Naive thymus-derived CD4-positive, alpha-beta T cell (primary cell): ENCODE results near the gene LTA. TPM values are rescaled to one million over a fixed set of nuclear protein-coding genes. Genes with fewer than 3 reads are reported as not detected.

Experiments
- ATAC-seq: fragments of 150-1000 bp; cut with Tn5 transposase; 2 replicates; pipeline ENCODE4 v1.10.0; 2021; ENCODE audit warnings: mild to moderate bottlenecking, moderate library complexity
- CTCF ChIA-PET: fragments of 350-600 bp; sonication (Branson Sonifier 250); formaldehyde crosslinking; loops from one replicate; lab custom pipeline; 2021; ENCODE audit warnings: antibody characterized with exemption; lab: Charles Lee
- POLR2A ChIA-PET: fragments of 350-600 bp; sonication (Branson Sonifier 250); formaldehyde crosslinking; loops from one replicate; lab custom pipeline; 2021; ENCODE audit warnings: antibody characterized with exemption, inconsistent platforms; lab: Charles Lee
- DNase-seq, 9 donors: peaks; one replicate each; pipeline versions ENCODE4 v3.0.0 to v3.0.0-alpha.2; 2020 to 2022; ENCODE audit warnings: mixed read lengths in 1 of 9
- H3K27ac ChIP-seq: one replicate; pipeline ENCODE4 v1.7.0; 2013; ENCODE audit warnings: mild to moderate bottlenecking, low read depth, low read length, moderate library complexity
- H3K27me3 ChIP-seq, 2 donors: one replicate each; pipeline ENCODE4 v1.7.0; 2013; ENCODE audit warnings: low read length in 2 of 2, mild to moderate bottlenecking in 2 of 2, moderate library complexity in 2 of 2; ENCODE audit not compliant: control insufficient read depth in 2 of 2, insufficient read depth in 2 of 2
- H3K36me3 ChIP-seq, 3 experiments: 1 replicate in 2 of 3; 2 replicates in 1 of 3; pipeline ENCODE4 v1.7.0; 2013; ENCODE audit warnings: low read length in 3 of 3, mild to moderate bottlenecking in 3 of 3, moderate library complexity in 1 of 3; ENCODE audit not compliant: insufficient read depth in 3 of 3, control insufficient read depth in 2 of 3
- H3K4me1 ChIP-seq, 2 donors: one replicate each; pipeline ENCODE4 v1.7.0; 2013; ENCODE audit warnings: low read length in 2 of 2, mild to moderate bottlenecking in 2 of 2, moderate library complexity in 1 of 2; ENCODE audit not compliant: control insufficient read depth in 2 of 2, insufficient read depth in 2 of 2
- H3K4me3 ChIP-seq: 2 replicates; pipeline ENCODE4 v1.7.0; 2013; ENCODE audit warnings: mild to moderate bottlenecking, low read length
- H3K9me3 ChIP-seq, 3 experiments: 1 replicate in 2 of 3; 2 replicates in 1 of 3; pipeline ENCODE4 v1.7.0; 2013; ENCODE audit warnings: low read length in 3 of 3; ENCODE audit not compliant: control insufficient read depth in 2 of 3
- H3K27ac Mint-ChIP-seq, 9 donors: one replicate each; pipeline ENCODE4 v1.8.0; 2020 to 2022; ENCODE audit warnings: mixed read lengths in 9 of 9, mild to moderate bottlenecking in 8 of 9, moderate library complexity in 5 of 9, inconsistent platforms in 2 of 9
- H3K27me3 Mint-ChIP-seq, 5 donors: one replicate each; pipeline ENCODE4 v1.8.0; 2021 to 2022; ENCODE audit warnings: mixed read lengths in 5 of 5, mild to moderate bottlenecking in 1 of 5
- H3K36me3 Mint-ChIP-seq, 5 donors: one replicate each; pipeline ENCODE4 v1.8.0; 2020 to 2022; ENCODE audit warnings: mixed read lengths in 5 of 5, mild to moderate bottlenecking in 3 of 5, inconsistent platforms in 1 of 5
- H3K4me1 Mint-ChIP-seq, 7 donors: one replicate each; pipeline ENCODE4 v1.8.0; 2020 to 2022; ENCODE audit warnings: mixed read lengths in 7 of 7, mild to moderate bottlenecking in 3 of 7, inconsistent platforms in 1 of 7
- H3K4me3 Mint-ChIP-seq, 10 donors: one replicate each; pipeline ENCODE4 v1.8.0; 2020 to 2022; ENCODE audit warnings: mild to moderate bottlenecking in 10 of 10, mixed read lengths in 10 of 10, moderate library complexity in 6 of 10, inconsistent platforms in 2 of 10
- H3K9me3 Mint-ChIP-seq, 11 donors: one replicate each; pipeline ENCODE4 v1.8.0; 2020 to 2022; ENCODE audit warnings: mixed read lengths in 11 of 11, mild to moderate bottlenecking in 4 of 11, inconsistent platforms in 1 of 11, moderate library complexity in 1 of 11
- intact Hi-C, 2 donors: fragments of 100-400 bp; cut with micrococcal nuclease; formaldehyde crosslinking; loops; one replicate each; pipeline ENCODE4 v1.15.1; 2023
- polyA plus RNA-seq, 2 donors: library from polyadenylated mRNA; unstranded; fragments of 300-500 nt; fragmentation: Illumina TruSeq; gene quantifications; one replicate each; pipeline ENCODE4 v1.2.3, GENCODE V29; 2021
- total RNA-seq, 6 experiments: library from RNA in 5 of 6; stranded (reverse) in 5 of 6; gene quantifications; 1 replicate in 5 of 6; 2 replicates in 1 of 6; pipeline ENCODE4 v1.2.3 and lab custom pipeline; 2021 to 2026

The LTA gene
- total and polyA plus RNA-seq, 7 experiments from 2014 or later: 12.3 to 110 (median 20.7) TPM

DNA sequence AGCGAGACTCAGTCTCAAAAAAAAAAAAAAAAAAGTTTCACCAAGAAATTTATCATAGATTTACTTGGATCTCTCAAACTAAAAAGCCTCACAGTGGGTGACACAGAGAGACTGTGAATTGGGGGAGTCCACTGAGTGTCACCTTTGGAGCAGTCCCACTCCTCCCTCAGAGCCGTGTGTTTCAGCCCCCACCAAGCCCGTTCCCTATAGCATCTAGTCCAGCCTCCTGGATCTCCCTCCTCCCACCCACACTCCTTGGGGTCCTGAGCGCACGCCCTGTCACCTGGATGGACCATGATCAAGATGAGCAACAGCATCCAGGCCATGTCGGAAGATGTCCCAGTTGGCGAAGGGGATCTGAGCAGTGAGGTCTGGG is 20.3 kb downstream of the LTA start:
- H3K36me3 Mint-ChIP-seq: peaks cover 0 to 16% (median 4%) of the 10 kb centered on the region in 5 donors
- peak overlapping the region; percentile 44 for H3K4me3 ChIP-seq
- no peaks in the 10 kb centered on the region for H3K9me3 ChIP-seq
- ATAC-seq (no peak), DNase-seq (no peak)
- H3K27me3 ChIP-seq: no peaks in the 10 kb centered on the region
- peaks cover 39 to 78% (median 68%) of the 10 kb centered on the region in 7 donors for H3K4me1 Mint-ChIP-seq
- peak overlapping the region; percentile 10 to 82 (median 72) for H3K4me3 Mint-ChIP-seq
- no peaks in the 10 kb centered on the region for H3K27me3 Mint-ChIP-seq
- POLR2A ChIA-PET: interaction anchor here (0.6 to 66.4 kb wide), 3 partner anchors 28 to 394 kb away, joined by 3 to 3078 read pairs (median 3); partner anchors contain the start of genes ATP6V1G2, DDX39B, LST1 and LTA
- peaks cover 51 to 62% of the 10 kb centered on the region in 2 donors for H3K4me1 ChIP-seq
- H3K36me3 ChIP-seq: no peaks in the 10 kb centered on the region
- H3K9me3 Mint-ChIP-seq: peaks cover 0 to 1% (median 0%) of the 10 kb centered on the region in 11 donors
- CTCF ChIA-PET: interaction anchor here (0.7 to 13.5 kb wide), 3 partner anchors 11 to 43 kb away, joined by 3 to 687 read pairs (median 501); partner anchors contain the start of genes ATP6V1G2, LST1, LTB and NFKBIL1
- peak overlapping the region; percentile 81 to 99 (median 90) for H3K27ac Mint-ChIP-seq
- intact Hi-C loops: no loop called here
- peak overlapping the region; percentile 55 for H3K27ac ChIP-seq

DNA sequence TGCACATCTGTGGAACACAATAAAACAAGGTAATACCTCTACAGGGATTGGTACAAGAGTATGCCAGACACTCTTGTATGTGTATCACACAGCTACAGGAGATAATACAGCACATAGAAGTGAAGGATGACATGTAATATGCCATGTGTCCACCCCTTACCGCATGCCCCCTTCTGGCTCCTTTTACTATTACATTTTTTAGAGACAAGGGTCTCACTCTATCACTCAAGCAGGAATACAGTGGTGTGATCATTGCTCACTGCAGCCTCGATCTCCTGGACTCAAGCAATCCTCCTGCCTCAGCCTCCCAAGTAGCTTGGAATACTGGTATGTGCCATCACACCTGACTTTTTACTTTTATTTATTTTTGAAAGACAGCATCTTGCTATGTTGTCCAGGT is 24.9 kb downstream of the LTA start:
- Histone ChIP-seq H3K27ac (peak overlapping the region; percentile 47), H3K36me3 (no peaks in the 10 kb centered on the region), H3K4me1 (peaks cover 34 to 44% of the 10 kb centered on the region in 2 donors), H3K9me3 (no peaks in the 10 kb centered on the region), H3K27me3 (no peaks in the 10 kb centered on the region), H3K4me3 (no peak overlapping the region)
- POLR2A ChIA-PET: interaction anchor here (0.6 to 66.4 kb wide), 6 partner anchors 19 to 1067 kb away, joined by 3 to 3078 read pairs (median 5); partner anchors contain the start of genes AIF1, ATP6V1G2, DDX39B and LST1
- intact Hi-C loops: loop anchor here (1.0 to 5.0 kb wide), 5 partner anchors 15 to 195 kb away; partner anchors contain the start of genes LTB (in 1 of the 2), MICA (in 1 of the 2) and PRRC2A (in 1 of the 2)
- ATAC-seq (peak; percentile 89), DNase-seq (peak in 7 of 9 donors; percentile 68 to 83 (median 79))
- peak overlapping the region; percentile 52 to 95 (median 81) for H3K27ac Mint-ChIP-seq
- CTCF ChIA-PET: interaction anchor here (0.6 to 13.5 kb wide), 16 partner anchors 13 to 1399 kb away, joined by 3 to 687 read pairs (median 13); partner anchors contain the start of genes AIF1, ATP6V1G2, BAG6 and DDX39B
- H3K4me3 Mint-ChIP-seq: peak overlapping the region in 9 of 10 donors; percentile 38 to 68 (median 55)
- peaks cover 0 to 1% (median 0%) of the 10 kb centered on the region in 11 donors for H3K9me3 Mint-ChIP-seq
- no peaks in the 10 kb centered on the region for H3K36me3 Mint-ChIP-seq
- peaks cover 34 to 60% (median 55%) of the 10 kb centered on the region in 7 donors for H3K4me1 Mint-ChIP-seq
- H3K27me3 Mint-ChIP-seq: no peaks in the 10 kb centered on the region

GRCh38 chr6:31607317-31607716 is 35.2 kb downstream of the LTA start:
- no peaks in the 10 kb centered on the region for H3K9me3 ChIP-seq
- intact Hi-C loops: no loop called here
- no peaks in the 10 kb centered on the region for H3K36me3 ChIP-seq
- Mint-ChIP-seq H3K4me1 (peaks cover 0 to 4% (median 0%) of the 10 kb centered on the region in 7 donors), H3K36me3 (no peaks in the 10 kb centered on the region), H3K9me3 (no peaks in the 10 kb centered on the region), H3K27ac (no peak overlapping the region), H3K4me3 (no peak overlapping the region), H3K27me3 (peaks cover 0 to 3% (median 0%) of the 10 kb centered on the region in 5 donors)
- H3K27ac ChIP-seq: no peak overlapping the region
- H3K4me3 ChIP-seq: no peak overlapping the region
- no peaks in the 10 kb centered on the region for H3K27me3 ChIP-seq
- ChIA-PET CTCF (interaction anchor here (1.1 to 1.2 kb wide), 2 partner anchors 9 to 114 kb away, joined by 3 to 5 read pairs; no protein-coding TSS in a partner anchor), POLR2A (interaction anchor here (0.6 to 66.4 kb wide), 3 partner anchors 43 to 543 kb away, joined by 3 to 3078 read pairs (median 3); partner anchors contain the start of genes ATP6V1G2, DDX39B, LST1 and LTA)
- H3K4me1 ChIP-seq: no peaks in the 10 kb centered on the region
- ATAC-seq (no peak), DNase-seq (no peak)

GRCh38 chr6:31609519-31610406 is 37.7 kb downstream of the LTA start:
- Mint-ChIP-seq H3K9me3 (no peaks in the 10 kb centered on the region), H3K36me3 (no peaks in the 10 kb centered on the region)

DNA sequence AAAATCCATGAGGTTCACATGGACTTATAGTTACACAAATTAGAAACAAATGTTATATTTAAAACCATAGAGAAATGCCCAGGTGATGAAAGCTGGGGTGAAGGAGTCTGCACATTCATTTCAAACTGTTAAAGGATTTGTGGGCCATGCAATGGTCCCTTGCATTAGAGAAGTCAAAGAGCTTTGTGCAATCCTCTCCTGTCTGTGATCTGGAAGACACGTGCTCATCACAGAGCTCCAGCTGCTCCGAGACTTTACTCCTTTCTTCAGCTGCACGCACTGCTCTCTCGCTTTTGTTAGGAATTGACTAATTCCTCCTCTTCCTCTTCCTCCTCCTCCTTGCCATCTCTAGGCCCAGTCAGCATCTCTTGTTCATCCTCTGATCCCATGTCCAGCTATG is 38.9 kb downstream of the LTA start:
- no peaks in the 10 kb centered on the region for H3K9me3 ChIP-seq
- no peak for DNase-seq
- H3K27ac ChIP-seq: no peak overlapping the region
- Mint-ChIP-seq H3K27ac (peak overlapping the region in 1 of 9 donors; percentile 14), H3K9me3 (peaks cover 0 to under 1% (median 0%) of the 10 kb centered on the region in 11 donors), H3K36me3 (no peaks in the 10 kb centered on the region), H3K4me1 (peaks cover 13 to 26% (median 20%) of the 10 kb centered on the region in 7 donors), H3K27me3 (peaks cover 0 to 3% (median 0%) of the 10 kb centered on the region in 5 donors), H3K4me3 (no peak overlapping the region)
- no peaks in the 10 kb centered on the region for H3K36me3 ChIP-seq
- intact Hi-C loops: no loop called here
- ChIA-PET CTCF (interaction anchor here (2.4 kb wide), 1 partner anchor 12 kb away, joined by 15 read pairs; no protein-coding TSS in a partner anchor), POLR2A (interaction anchor here (0.6 to 66.4 kb wide), 3 partner anchors 12 to 208 kb away, joined by 3 to 3078 read pairs (median 4); partner anchors contain the start of genes ATP6V1G2, DDX39B, LST1 and LTA)
- no peak overlapping the region for H3K4me3 ChIP-seq
- H3K4me1 ChIP-seq: peaks cover 0 to 13% of the 10 kb centered on the region in 2 donors
- no peaks in the 10 kb centered on the region for H3K27me3 ChIP-seq
- ATAC-seq: no peak

More at GRCh38 chr6:31609519-31610406, 37.7 kb downstream of the LTA start:
- ATAC-seq (no peak), DNase-seq (no peak)
- peaks cover 0 to under 1% of the 10 kb centered on the region in 2 donors for H3K4me1 ChIP-seq
- ChIA-PET CTCF (interaction anchor here (0.7 to 2.4 kb wide), 3 partner anchors 11 to 742 kb away, joined by 3 to 15 read pairs (median 4); no protein-coding TSS in a partner anchor), POLR2A (interaction anchor here (0.6 to 66.4 kb wide), 5 partner anchors 20 to 229 kb away, joined by 3 to 3078 read pairs (median 3); partner anchors contain the start of genes ATP6V1G2, BAG6, DDX39B and LST1)
- intact Hi-C loops: no loop called here
- no peak overlapping the region for H3K4me3 ChIP-seq
- H3K27ac Mint-ChIP-seq: peak overlapping the region in 2 of 9 donors; percentile 41 to 45
- no peaks in the 10 kb centered on the region for H3K36me3 ChIP-seq
- no peaks in the 10 kb centered on the region for H3K9me3 ChIP-seq
- H3K27me3 Mint-ChIP-seq: peaks cover 0 to 3% (median 0%) of the 10 kb centered on the region in 5 donors
- peaks cover 4 to 14% (median 8%) of the 10 kb centered on the region in 7 donors for H3K4me1 Mint-ChIP-seq
- no peak overlapping the region for H3K27ac ChIP-seq
- no peaks in the 10 kb centered on the region for H3K27me3 ChIP-seq
- no peak overlapping the region for H3K4me3 Mint-ChIP-seq
